AG09309 (cell line): Measurements from ENCODE around the gene S100G.

Experiments
- DNase-seq: peaks from one replicate; pipeline ENCODE4 v3.0.0-alpha.2; 2010; ENCODE audit warnings: low read depth
- H3K4me3 ChIP-seq: 2 replicates; pipeline ENCODE4 v1.5.1; 2011; ENCODE audit warnings: mild to moderate bottlenecking, low read depth, low read length, moderate library complexity; ENCODE audit not compliant: control insufficient read depth
- TF ChIP-seq, protein P1 (sequence below): IDR thresholded peaks from 2 replicates; pipeline ENCODE4 v1.5.1; 2011; ENCODE audit warnings: mild to moderate bottlenecking, low read depth, low read length, inconsistent platforms; ENCODE audit not compliant: insufficient read depth, control insufficient read depth; ENCODE audit errors: missing control alignments

S100G gene

DNA sequence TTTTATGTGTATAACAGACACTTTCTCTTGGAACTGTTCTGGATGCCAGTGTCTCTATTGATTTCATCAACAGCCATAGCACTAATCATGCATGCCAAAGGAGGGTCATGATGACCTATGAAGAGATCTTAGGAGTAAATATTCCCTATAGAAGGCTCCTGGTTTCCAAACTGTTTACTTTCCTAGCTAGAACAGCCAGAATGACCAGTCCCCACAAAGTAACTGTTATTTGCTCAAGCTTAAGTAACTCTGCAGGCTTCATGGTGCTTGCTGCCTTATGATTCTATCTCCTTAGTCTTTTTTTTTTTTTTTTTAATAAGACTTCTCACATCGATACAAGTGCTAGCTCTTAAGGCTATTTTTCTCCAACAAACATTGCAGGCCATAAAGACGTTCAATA, 12.4 kb downstream of the S100G start:
- H3K4me3 ChIP-seq, result no peak overlapping the region
- no peak for DNase-seq
- TF ChIP-seq, protein P1, sequence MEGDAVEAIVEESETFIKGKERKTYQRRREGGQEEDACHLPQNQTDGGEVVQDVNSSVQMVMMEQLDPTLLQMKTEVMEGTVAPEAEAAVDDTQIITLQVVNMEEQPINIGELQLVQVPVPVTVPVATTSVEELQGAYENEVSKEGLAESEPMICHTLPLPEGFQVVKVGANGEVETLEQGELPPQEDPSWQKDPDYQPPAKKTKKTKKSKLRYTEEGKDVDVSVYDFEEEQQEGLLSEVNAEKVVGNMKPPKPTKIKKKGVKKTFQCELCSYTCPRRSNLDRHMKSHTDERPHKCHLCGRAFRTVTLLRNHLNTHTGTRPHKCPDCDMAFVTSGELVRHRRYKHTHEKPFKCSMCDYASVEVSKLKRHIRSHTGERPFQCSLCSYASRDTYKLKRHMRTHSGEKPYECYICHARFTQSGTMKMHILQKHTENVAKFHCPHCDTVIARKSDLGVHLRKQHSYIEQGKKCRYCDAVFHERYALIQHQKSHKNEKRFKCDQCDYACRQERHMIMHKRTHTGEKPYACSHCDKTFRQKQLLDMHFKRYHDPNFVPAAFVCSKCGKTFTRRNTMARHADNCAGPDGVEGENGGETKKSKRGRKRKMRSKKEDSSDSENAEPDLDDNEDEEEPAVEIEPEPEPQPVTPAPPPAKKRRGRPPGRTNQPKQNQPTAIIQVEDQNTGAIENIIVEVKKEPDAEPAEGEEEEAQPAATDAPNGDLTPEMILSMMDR, result no peak

DNA sequence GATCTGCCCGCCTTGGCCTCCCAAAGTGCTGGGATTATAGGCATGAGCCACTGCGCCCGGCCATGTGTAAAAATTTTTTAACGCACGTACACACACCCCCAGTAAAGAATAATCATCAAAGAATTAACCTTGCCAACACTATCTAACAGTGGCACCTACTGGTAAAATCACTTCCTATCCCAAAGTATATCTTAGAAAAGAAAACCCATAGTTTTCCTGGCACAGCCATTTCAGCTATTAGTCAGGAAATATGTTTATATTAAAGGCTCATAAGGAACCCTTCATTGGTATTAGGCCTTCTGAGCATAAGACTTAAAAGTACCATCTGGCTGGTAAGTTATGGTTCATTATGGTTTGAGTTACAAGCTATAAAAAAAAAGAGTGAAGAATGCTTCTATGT, 14.1 kb downstream of the S100G start:
- TF ChIP-seq, protein P1, result peak; percentile 32
- H3K4me3 ChIP-seq, result no peak overlapping the region
- DNase-seq, result no peak

DNA sequence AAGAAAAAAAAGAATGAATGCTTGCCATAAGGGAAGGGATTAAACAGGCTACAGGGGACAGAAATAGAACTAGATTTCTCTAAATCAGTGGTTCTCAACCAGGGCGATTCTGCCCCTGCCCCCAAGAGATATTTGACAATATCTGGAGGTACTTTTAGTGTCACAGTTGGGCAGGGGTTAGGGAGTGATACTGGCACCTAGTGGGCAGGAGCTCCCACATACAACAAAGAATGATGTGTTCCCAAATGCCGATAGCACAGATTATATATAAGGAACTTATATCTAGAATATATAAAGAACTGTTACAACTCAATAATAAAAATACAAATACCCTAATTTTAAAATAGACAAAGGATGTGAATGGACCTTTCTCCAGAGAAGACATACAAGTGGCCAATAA, 14.7 kb downstream of the S100G start:
- H3K4me3 ChIP-seq, result no peak overlapping the region
- no peak for DNase-seq
- TF ChIP-seq, protein P1, result peak; percentile 13

DNA sequence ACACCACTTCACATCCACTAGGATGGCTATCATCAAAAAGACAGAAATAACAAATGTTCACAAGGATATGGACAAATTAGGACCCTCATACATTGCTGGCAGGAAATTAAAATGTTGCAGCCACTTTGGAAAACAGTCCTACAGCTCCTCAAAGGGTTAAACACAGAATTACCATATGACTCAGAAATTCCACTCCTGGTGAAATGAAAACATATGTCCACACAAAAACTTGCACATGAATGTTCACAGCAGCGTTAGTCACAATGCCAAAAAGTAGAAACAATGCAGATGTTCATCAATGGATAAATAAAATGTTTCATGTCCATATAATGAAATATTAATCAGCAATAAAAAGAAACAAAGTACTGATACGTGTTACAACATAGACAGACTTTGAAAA, 15.1 kb downstream of the S100G start:
- TF ChIP-seq, protein P1, result no peak
- DNase-seq, result no peak
- no peak overlapping the region for H3K4me3 ChIP-seq

DNA sequence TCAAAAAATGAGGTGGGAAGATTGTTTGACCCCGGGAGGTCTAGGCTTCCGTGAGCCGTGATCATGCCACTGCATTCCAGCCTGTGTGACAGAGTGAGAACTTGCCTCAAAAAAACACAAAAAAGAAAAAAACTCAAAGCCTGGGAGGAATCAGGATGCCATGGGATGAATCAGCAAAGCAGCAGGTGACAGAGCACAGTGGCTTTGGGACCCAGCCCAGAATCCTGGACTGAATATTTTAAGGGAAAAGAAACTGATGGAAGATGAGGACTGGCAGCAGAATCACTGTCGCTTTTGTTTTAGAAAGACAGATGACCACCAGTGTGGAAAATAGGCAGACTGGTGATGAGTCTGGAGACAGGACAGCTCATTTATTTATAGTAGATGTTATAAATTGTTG, 16.6 kb downstream of the S100G start:
- H3K4me3 ChIP-seq, result no peak overlapping the region
- TF ChIP-seq, protein P1, result no peak

DNA sequence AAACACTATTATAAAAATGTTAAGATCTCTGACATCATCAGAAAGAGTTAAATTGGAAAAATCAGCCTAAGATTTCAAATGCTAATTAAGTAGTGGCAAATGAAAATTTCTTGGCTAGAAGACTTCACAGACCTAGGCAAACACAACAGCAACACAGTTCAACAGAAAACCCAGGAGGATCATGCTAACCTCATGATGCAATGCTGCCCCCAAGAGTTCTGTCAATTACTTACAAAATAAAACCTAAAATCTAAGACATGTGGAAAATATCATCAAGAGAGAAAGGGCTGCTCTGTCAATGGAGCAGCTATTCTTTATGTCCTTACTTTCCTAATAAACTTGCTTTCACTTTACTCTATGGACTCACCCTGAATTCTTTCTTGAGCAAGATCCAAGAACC, 21.0 kb downstream of the S100G start:
- TF ChIP-seq, protein P1, result peak; percentile 45
- DNase-seq, result no peak
- no peak overlapping the region for H3K4me3 ChIP-seq

More for the DNA sequence above, 16.6 kb downstream of the S100G start:
- DNase-seq, result no peak

DNA sequence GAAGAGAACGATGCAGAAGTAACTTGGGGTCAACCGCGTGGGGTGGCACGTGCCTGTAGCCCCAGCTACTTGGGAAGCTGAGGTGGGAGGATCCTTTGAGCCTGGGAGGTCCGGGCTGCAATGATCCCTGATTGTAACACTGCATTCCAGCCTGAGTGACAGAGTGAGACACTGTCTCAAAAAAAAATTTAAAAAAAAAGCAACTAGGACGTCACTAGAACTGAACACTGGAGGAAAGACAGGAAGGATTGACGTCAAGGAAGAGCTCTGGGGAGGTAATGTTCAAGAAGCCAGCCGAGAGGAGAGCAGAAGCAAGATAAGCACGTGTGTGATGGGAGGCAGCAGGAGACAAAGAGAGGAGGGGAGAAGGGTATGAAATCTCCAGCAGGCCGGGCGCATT, 28.7 kb downstream of the S100G start:
- H3K4me3 ChIP-seq, result no peak overlapping the region
- TF ChIP-seq, protein P1, result no peak
- no peak for DNase-seq
